Parathyroid adenoma (tissue), 2 donors: ENCODE results near the gene EPS15.

Experiments
- H2AFZ ChIP-seq: fragments of 300-600 bp; sonication (generic); one replicate; pipeline ENCODE4 v1.7.0; 2017; ENCODE audit warnings: antibody characterized with exemption, mild to moderate bottlenecking
- H3K27ac ChIP-seq: fragments of 300-600 bp; sonication (generic); one replicate; pipeline ENCODE4 v1.7.0; 2017
- H3K27me3 ChIP-seq: fragments of 300-600 bp; sonication (generic); one replicate; pipeline ENCODE4 v1.7.0; 2017; ENCODE audit warnings: low read length; ENCODE audit not compliant: control insufficient read depth, insufficient read depth
- H3K36me3 ChIP-seq: fragments of 300-600 bp; sonication (generic); one replicate; pipeline ENCODE4 v1.7.0; 2017; ENCODE audit warnings: low read length; ENCODE audit not compliant: control insufficient read depth, insufficient read depth
- H3K4me1 ChIP-seq: fragments of 300-600 bp; sonication (generic); one replicate; pipeline ENCODE4 v1.7.0; 2017; ENCODE audit warnings: control low read depth
- H3K4me2 ChIP-seq: fragments of 300-600 bp; sonication (generic); one replicate; pipeline ENCODE4 v1.7.0; 2017; ENCODE audit warnings: low read length
- H3K4me3 ChIP-seq: fragments of 300-600 bp; sonication (generic); one replicate; pipeline ENCODE4 v1.7.0; 2017; ENCODE audit warnings: low read depth, low read length
- H3K79me2 ChIP-seq: fragments of 300-600 bp; sonication (generic); one replicate; pipeline ENCODE4 v1.7.0; 2017; ENCODE audit warnings: control low read depth
- H3K9ac ChIP-seq: fragments of 300-600 bp; sonication (generic); one replicate; pipeline ENCODE4 v1.7.0; 2017; ENCODE audit warnings: mild to moderate bottlenecking
- H3K9me3 ChIP-seq: fragments of 300-600 bp; sonication (generic); one replicate; pipeline ENCODE4 v1.7.0; 2017; ENCODE audit warnings: low read length; ENCODE audit not compliant: control insufficient read depth
- CTCF ChIP-seq: fragments of 300-600 bp; sonication (generic); IDR thresholded peaks from one replicate; pipeline ENCODE4 v1.7.0; 2017; ENCODE audit warnings: antibody characterized with exemption, mild to moderate bottlenecking
- donor health status: primary hyperparathyroidism.

EPS15 gene

GRCh38 chr1:51559501-51559900, 40.4 kb upstream of the EPS15 start:
- H3K27me3 ChIP-seq = no peaks in the 10 kb centered on the region
- no peak overlapping the region for H3K4me3 ChIP-seq
- H3K9ac ChIP-seq = no peak overlapping the region
- H3K36me3 ChIP-seq = no peaks in the 10 kb centered on the region
- no peak overlapping the region for H3K27ac ChIP-seq
- no peak for TF ChIP-seq CTCF
- no peaks in the 10 kb centered on the region for H3K4me1 ChIP-seq
- no peaks in the 10 kb centered on the region for H3K9me3 ChIP-seq
- H3K79me2 ChIP-seq = no peaks in the 10 kb centered on the region
- H2AFZ ChIP-seq = no peak overlapping the region
- no peak overlapping the region for H3K4me2 ChIP-seq

- TF ChIP-seq CTCF = no peak
- no peaks in the 10 kb centered on the region for H3K79me2 ChIP-seq
- H3K27me3 ChIP-seq = no peaks in the 10 kb centered on the region
- H3K9ac ChIP-seq = no peak overlapping the region
- no peak overlapping the region for H2AFZ ChIP-seq
- no peaks in the 10 kb centered on the region for H3K36me3 ChIP-seq
- no peak overlapping the region for H3K4me2 ChIP-seq
- no peaks in the 10 kb centered on the region for H3K4me1 ChIP-seq
- no peak overlapping the region for H3K27ac ChIP-seq
- no peak overlapping the region for H3K4me3 ChIP-seq
- H3K9me3 ChIP-seq = no peaks in the 10 kb centered on the region
These were observed 40.0 kb upstream of the EPS15 start for GRCh38 chr1:51559064-51559500.

- Histone ChIP-seq H3K9ac (no peak overlapping the region), H2AFZ (no peak overlapping the region), H3K4me1 (no peaks in the 10 kb centered on the region), H3K79me2 (no peaks in the 10 kb centered on the region), H3K27me3 (no peaks in the 10 kb centered on the region), H3K36me3 (no peaks in the 10 kb centered on the region), H3K9me3 (no peaks in the 10 kb centered on the region), H3K4me2 (no peak overlapping the region), H3K4me3 (no peak overlapping the region), H3K27ac (no peak overlapping the region)
- TF ChIP-seq CTCF = no peak
These were observed 39.4 kb upstream of the EPS15 start for GRCh38 chr1:51558375-51558924.

- no peak for TF ChIP-seq CTCF
- no peaks in the 10 kb centered on the region for H3K9me3 ChIP-seq
- H3K36me3 ChIP-seq = no peaks in the 10 kb centered on the region
- no peak overlapping the region for H3K9ac ChIP-seq
- no peaks in the 10 kb centered on the region for H3K79me2 ChIP-seq
- no peak overlapping the region for H3K4me2 ChIP-seq
- no peak overlapping the region for H3K4me3 ChIP-seq
- H2AFZ ChIP-seq = no peak overlapping the region
- no peaks in the 10 kb centered on the region for H3K4me1 ChIP-seq
- H3K27me3 ChIP-seq = no peaks in the 10 kb centered on the region
- no peak overlapping the region for H3K27ac ChIP-seq
These were observed 38.1 kb upstream of the EPS15 start for GRCh38 chr1:51557168-51557567.

GRCh38 chr1:51555866-51556619, 37.0 kb upstream of the EPS15 start:
- Histone ChIP-seq H2AFZ (no peak overlapping the region), H3K4me3 (no peak overlapping the region), H3K27ac (no peak overlapping the region), H3K9ac (no peak overlapping the region), H3K4me1 (no peaks in the 10 kb centered on the region), H3K36me3 (no peaks in the 10 kb centered on the region), H3K9me3 (no peaks in the 10 kb centered on the region), H3K79me2 (no peaks in the 10 kb centered on the region), H3K27me3 (no peaks in the 10 kb centered on the region), H3K4me2 (no peak overlapping the region)
- no peak for TF ChIP-seq CTCF
